DND-41 (cell line): ENCODE data around the gene VEGFD.

Experiments used
- EZH2 ChIP-seq: IDR thresholded peaks from 3 replicates; pipeline ENCODE4 v1.6.1; 2012; ENCODE audit warnings: borderline replicate concordance, low read depth, mild to moderate bottlenecking, moderate library complexity, low read length, inconsistent platforms; ENCODE audit not compliant: severe bottlenecking
- TF ChIP-seq, protein P1 (sequence below): IDR thresholded peaks from 2 replicates; pipeline ENCODE4 v1.5.1; 2012; ENCODE audit warnings: borderline replicate concordance, low read length, moderate library complexity, mild to moderate bottlenecking; ENCODE audit not compliant: poor library complexity, severe bottlenecking; ENCODE audit errors: extremely low read depth

DNA sequence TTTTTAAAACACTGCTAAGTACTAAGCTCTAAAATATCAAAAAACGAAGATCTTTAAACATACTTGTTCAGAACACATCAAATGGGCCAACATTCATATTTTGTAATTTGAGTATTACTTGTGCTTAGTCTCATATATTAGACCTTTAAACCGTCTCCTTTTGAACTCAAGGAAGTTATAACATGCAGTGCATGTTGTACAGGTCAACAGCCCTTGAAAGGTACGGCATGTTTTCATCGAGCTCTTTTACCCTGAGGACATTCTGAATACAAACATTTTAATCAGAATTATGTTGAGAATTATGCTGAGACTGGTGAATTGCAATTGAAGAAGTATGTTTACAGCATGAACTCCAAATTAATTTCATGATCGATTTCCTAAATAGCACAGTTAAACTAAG lies 61.7 kb downstream of the VEGFD start:
- TF ChIP-seq, protein P1, sequence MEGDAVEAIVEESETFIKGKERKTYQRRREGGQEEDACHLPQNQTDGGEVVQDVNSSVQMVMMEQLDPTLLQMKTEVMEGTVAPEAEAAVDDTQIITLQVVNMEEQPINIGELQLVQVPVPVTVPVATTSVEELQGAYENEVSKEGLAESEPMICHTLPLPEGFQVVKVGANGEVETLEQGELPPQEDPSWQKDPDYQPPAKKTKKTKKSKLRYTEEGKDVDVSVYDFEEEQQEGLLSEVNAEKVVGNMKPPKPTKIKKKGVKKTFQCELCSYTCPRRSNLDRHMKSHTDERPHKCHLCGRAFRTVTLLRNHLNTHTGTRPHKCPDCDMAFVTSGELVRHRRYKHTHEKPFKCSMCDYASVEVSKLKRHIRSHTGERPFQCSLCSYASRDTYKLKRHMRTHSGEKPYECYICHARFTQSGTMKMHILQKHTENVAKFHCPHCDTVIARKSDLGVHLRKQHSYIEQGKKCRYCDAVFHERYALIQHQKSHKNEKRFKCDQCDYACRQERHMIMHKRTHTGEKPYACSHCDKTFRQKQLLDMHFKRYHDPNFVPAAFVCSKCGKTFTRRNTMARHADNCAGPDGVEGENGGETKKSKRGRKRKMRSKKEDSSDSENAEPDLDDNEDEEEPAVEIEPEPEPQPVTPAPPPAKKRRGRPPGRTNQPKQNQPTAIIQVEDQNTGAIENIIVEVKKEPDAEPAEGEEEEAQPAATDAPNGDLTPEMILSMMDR = no peak
- no peak for TF ChIP-seq EZH2
